Uterus (tissue), 4 donors: ENCODE results near the gene KIT. TPM values are rescaled to one million over a fixed set of nuclear protein-coding genes. Genes with fewer than 3 reads are reported as not detected.

Experiments
- DNase-seq, 2 donors: peaks; one replicate each; pipeline ENCODE4 v3.0.0-alpha.2; 2019 to 2020
- H3K27ac ChIP-seq, 2 donors: fragments of 200-600 bp; sonication (generic); 1 replicate in 1 of 2; 2 replicates in 1 of 2; pipeline ENCODE4 v1.5.1; 2016 to 2018
- H3K27me3 ChIP-seq, 2 donors: fragments of 200-600 bp; sonication (generic); one replicate each; pipeline ENCODE4 v1.5.1; 2018 to 2019; ENCODE audit warnings: control low read depth in 1 of 2
- H3K36me3 ChIP-seq, 2 donors: fragments of 200-600 bp; sonication (generic); one replicate each; pipeline ENCODE4 v1.5.1; 2019; ENCODE audit warnings: control low read depth in 1 of 2
- H3K4me1 ChIP-seq, 2 donors: fragments of 200-600 bp; sonication (generic); one replicate each; pipeline ENCODE4 v1.5.1; 2018 to 2019; ENCODE audit warnings: control low read depth in 1 of 2
- H3K4me3 ChIP-seq, 2 donors: fragments of 200-600 bp; sonication (generic); 1 replicate in 1 of 2; 2 replicates in 1 of 2; pipeline ENCODE4 v1.5.1; 2018 to 2019; ENCODE audit warnings: mild to moderate bottlenecking in 1 of 2
- H3K9me3 ChIP-seq, 2 donors: fragments of 200-600 bp; sonication (generic); one replicate each; pipeline ENCODE4 v1.5.1; 2019; ENCODE audit warnings: control low read depth in 1 of 2
- POLR2A ChIP-seq, 2 donors: fragments of 450-650 bp; IDR thresholded peaks; one replicate each; pipeline ENCODE4 v1.6.1; 2016; ENCODE audit warnings: antibody characterized with exemption in 2 of 2, mild to moderate bottlenecking in 1 of 2, moderate library complexity in 1 of 2
- intact Hi-C: fragments of 100-400 bp; cut with DNase I; formaldehyde crosslinking; loops from one replicate; pipeline ENCODE4 v1.15.1; 2023; ENCODE audit warnings: low total_unique reads
- total RNA-seq, 4 donors: library from RNA; depleted of rRNA in 3 of 4; stranded (reverse); fragments of >200 nt in 3 of 4; gene quantifications; one replicate each; pipeline versions ENCODE4 v1.1.0 to v1.2.4, GENCODE V29; 2014 to 2023
- TF ChIP-seq, protein P1 (sequence below), 4 experiments: fragments of 200-600 bp in 2 of 4; fragments of 450-650 bp in 2 of 4; sonication (generic) in 2 of 4; IDR thresholded peaks; one replicate each; pipeline ENCODE4 v1.5.1; 2016 to 2019; ENCODE audit warnings: antibody characterized with exemption in 4 of 4, mild to moderate bottlenecking in 2 of 4, moderate library complexity in 1 of 4
- donor health status: DM: yes; HTN: yes; CAD: no.

KIT gene
- total RNA-seq, 4 donors from 2014 or later: 6.4 to 69.9 (median 40.3) TPM

DNA sequence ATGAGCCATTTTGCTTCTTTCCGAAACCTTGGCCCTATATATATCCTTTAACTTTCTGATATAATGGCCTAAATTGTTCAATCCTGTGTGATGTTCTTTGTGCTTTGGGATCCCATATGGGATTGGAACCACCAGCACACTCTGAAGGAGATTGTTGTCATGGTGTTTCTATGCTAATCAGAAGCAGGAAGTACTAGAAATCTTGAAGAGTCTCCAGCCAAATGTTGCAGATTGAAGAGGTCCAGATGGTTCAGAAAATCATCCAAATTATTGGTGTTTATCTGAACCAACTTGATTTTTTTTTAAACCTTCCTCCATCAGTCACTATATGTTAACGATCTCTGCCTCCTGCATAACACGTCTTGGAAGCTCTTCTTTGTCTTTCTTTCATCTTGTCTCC lies 72.8 kb downstream of the KIT start:
- Histone ChIP-seq H3K27me3 (no peaks in the 10 kb centered on the region), H3K9me3 (no peaks in the 10 kb centered on the region), H3K27ac (no peak overlapping the region), H3K4me3 (no peak overlapping the region), H3K36me3 (no peaks in the 10 kb centered on the region), H3K4me1 (no peaks in the 10 kb centered on the region)
- intact Hi-C loops: no loop called here
- no peak for DNase-seq
- TF ChIP-seq, protein P1, sequence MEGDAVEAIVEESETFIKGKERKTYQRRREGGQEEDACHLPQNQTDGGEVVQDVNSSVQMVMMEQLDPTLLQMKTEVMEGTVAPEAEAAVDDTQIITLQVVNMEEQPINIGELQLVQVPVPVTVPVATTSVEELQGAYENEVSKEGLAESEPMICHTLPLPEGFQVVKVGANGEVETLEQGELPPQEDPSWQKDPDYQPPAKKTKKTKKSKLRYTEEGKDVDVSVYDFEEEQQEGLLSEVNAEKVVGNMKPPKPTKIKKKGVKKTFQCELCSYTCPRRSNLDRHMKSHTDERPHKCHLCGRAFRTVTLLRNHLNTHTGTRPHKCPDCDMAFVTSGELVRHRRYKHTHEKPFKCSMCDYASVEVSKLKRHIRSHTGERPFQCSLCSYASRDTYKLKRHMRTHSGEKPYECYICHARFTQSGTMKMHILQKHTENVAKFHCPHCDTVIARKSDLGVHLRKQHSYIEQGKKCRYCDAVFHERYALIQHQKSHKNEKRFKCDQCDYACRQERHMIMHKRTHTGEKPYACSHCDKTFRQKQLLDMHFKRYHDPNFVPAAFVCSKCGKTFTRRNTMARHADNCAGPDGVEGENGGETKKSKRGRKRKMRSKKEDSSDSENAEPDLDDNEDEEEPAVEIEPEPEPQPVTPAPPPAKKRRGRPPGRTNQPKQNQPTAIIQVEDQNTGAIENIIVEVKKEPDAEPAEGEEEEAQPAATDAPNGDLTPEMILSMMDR (IDR thresholded peaks at IDR 0.05): no peak
- no peak for TF ChIP-seq POLR2A (IDR thresholded peaks at IDR 0.05)

GRCh38 chr4:54731552-54731951 lies 73.8 kb downstream of the KIT start:
- no peak overlapping the region for H3K27ac ChIP-seq
- no peaks in the 10 kb centered on the region for H3K27me3 ChIP-seq
- no peaks in the 10 kb centered on the region for H3K9me3 ChIP-seq
- no peaks in the 10 kb centered on the region for H3K4me1 ChIP-seq
- no peak for DNase-seq
- TF ChIP-seq POLR2A (IDR thresholded peaks at IDR 0.05): no peak
- TF ChIP-seq, protein P1 (IDR thresholded peaks at IDR 0.05): no peak
- H3K36me3 ChIP-seq: no peaks in the 10 kb centered on the region
- H3K4me3 ChIP-seq: no peak overlapping the region
- intact Hi-C loops: no loop called here

GRCh38 chr4:54731976-54732375 lies 74.2 kb downstream of the KIT start:
- no peaks in the 10 kb centered on the region for H3K36me3 ChIP-seq
- H3K27ac ChIP-seq: no peak overlapping the region
- H3K27me3 ChIP-seq: no peaks in the 10 kb centered on the region
- H3K9me3 ChIP-seq: no peaks in the 10 kb centered on the region
- TF ChIP-seq, protein P1 (IDR thresholded peaks at IDR 0.05): no peak
- TF ChIP-seq POLR2A (IDR thresholded peaks at IDR 0.05): no peak
- intact Hi-C loops: no loop called here
- no peak for DNase-seq
- no peak overlapping the region for H3K4me3 ChIP-seq
- H3K4me1 ChIP-seq: no peaks in the 10 kb centered on the region

- no peak overlapping the region for H3K27ac ChIP-seq
- TF ChIP-seq, protein P1 (IDR thresholded peaks at IDR 0.05): no peak
- no peak for TF ChIP-seq POLR2A (IDR thresholded peaks at IDR 0.05)
- no peaks in the 10 kb centered on the region for H3K4me1 ChIP-seq
- no peak overlapping the region for H3K4me3 ChIP-seq
- no peaks in the 10 kb centered on the region for H3K9me3 ChIP-seq
- DNase-seq: no peak
- no peaks in the 10 kb centered on the region for H3K36me3 ChIP-seq
- intact Hi-C loops: no loop called here
- no peaks in the 10 kb centered on the region for H3K27me3 ChIP-seq
Observed at GRCh38 chr4:54737421-54737820, 79.7 kb downstream of the KIT start.

- no peak overlapping the region for H3K27ac ChIP-seq
- TF ChIP-seq, protein P1 (IDR thresholded peaks at IDR 0.05): no peak
- no peak for TF ChIP-seq POLR2A (IDR thresholded peaks at IDR 0.05)
- no peak overlapping the region for H3K4me3 ChIP-seq
- DNase-seq: no peak
- no peaks in the 10 kb centered on the region for H3K9me3 ChIP-seq
- H3K36me3 ChIP-seq: no peaks in the 10 kb centered on the region
- H3K27me3 ChIP-seq: no peaks in the 10 kb centered on the region
- no peaks in the 10 kb centered on the region for H3K4me1 ChIP-seq
- intact Hi-C loops: no loop called here
Observed at GRCh38 chr4:54741202-54741601, 83.4 kb downstream of the KIT start.
